Brain microvascular endothelial cell (primary cell): Measurements from ENCODE around the gene PCDHA6.
"Not testable (repeated sequence)": the region's sequence is repeated elsewhere in the genome, so short reads cannot be mapped to it uniquely, and the experiment has no call there.

Experiments
- DNase-seq: peaks from one replicate; pipeline ENCODE4 v3.0.0-alpha.2; 2020
- H3K27ac ChIP-seq: fragments of 250-450 bp; sonication (Bioruptor Pico); 2 replicates; pipeline ENCODE4 v1.5.1; 2020; ENCODE audit warnings: mild to moderate bottlenecking, moderate library complexity
- H3K27me3 ChIP-seq: fragments of 250-450 bp; sonication (Bioruptor Pico); replicated peaks from 2 replicates; pipeline ENCODE4 v1.5.1; 2020; ENCODE audit warnings: mild to moderate bottlenecking
- H3K36me3 ChIP-seq: fragments of 250-450 bp; sonication (Bioruptor Pico); replicated peaks from 2 replicates; pipeline ENCODE4 v1.5.1; 2020; ENCODE audit warnings: mild to moderate bottlenecking
- H3K4me3 ChIP-seq: 2 replicates; pipeline ENCODE4 v1.5.1; 2011; ENCODE audit warnings: low read depth, mild to moderate bottlenecking, control low read depth, low read length, moderate library complexity
- in situ Hi-C: cut with HindIII; loops from 2 replicates; pipeline ENCODE4 v1.10.0; 2017; ENCODE audit warnings: low sequenced_read_pairs, low pct_ligation_motif_present
- TF ChIP-seq, protein P1 (sequence below): IDR thresholded peaks from 2 replicates; pipeline ENCODE4 v1.5.1; 2011; ENCODE audit warnings: low read depth, mild to moderate bottlenecking, moderate library complexity, low read length, control low read depth, inconsistent platforms; ENCODE audit errors: missing control alignments

PCDHA6 gene, protein sequence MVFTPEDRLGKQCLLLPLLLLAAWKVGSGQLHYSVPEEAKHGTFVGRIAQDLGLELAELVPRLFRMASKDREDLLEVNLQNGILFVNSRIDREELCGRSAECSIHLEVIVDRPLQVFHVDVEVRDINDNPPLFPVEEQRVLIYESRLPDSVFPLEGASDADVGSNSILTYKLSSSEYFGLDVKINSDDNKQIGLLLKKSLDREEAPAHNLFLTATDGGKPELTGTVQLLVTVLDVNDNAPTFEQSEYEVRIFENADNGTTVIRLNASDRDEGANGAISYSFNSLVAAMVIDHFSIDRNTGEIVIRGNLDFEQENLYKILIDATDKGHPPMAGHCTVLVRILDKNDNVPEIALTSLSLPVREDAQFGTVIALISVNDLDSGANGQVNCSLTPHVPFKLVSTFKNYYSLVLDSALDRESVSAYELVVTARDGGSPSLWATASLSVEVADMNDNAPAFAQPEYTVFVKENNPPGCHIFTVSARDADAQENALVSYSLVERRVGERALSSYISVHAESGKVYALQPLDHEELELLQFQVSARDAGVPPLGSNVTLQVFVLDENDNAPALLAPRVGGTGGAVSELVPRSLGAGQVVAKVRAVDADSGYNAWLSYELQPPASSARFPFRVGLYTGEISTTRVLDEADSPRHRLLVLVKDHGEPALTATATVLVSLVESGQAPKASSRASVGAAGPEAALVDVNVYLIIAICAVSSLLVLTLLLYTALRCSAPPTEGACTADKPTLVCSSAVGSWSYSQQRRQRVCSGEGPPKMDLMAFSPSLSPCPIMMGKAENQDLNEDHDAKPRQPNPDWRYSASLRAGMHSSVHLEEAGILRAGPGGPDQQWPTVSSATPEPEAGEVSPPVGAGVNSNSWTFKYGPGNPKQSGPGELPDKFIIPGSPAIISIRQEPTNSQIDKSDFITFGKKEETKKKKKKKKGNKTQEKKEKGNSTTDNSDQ

DNA sequence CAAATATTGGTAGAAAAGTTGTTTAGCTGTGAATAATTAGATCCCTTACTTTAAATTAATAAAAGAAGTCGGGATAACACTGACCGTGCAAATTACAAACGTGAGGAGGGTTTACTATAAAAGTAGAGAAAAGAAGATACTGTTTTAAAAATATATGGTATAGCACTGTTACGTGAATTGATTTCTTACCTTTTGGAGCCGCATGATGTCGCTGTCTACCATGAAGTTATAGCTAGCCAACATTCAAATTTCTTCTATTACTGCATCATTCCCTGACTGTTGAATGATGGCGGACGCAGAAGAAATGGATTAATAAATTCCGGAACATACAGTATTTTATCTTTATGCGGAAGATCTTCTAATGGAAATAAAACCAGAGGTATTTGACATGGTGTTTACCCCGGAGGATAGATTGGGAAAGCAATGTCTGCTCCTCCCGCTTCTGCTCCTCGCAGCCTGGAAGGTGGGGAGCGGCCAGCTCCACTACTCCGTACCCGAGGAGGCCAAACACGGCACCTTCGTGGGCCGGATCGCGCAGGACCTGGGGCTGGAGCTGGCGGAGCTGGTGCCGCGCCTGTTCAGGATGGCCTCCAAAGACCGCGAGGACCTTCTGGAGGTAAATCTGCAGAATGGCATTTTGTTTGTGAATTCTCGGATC is at the start of gene PCDHA6:
TSS of gene PCDHA6 (plus strand) at position 257 of the 658 bp plus-strand sequence. CDS start at position 389, 132 bp downstream.
- Histone ChIP-seq H3K36me3 (no peaks in the 10 kb centered on the region), H3K27ac (no peak within 1 kb of the TSS), H3K27me3 (no peaks in the 10 kb centered on the region), H3K4me3 (no peak within 1 kb of the TSS)
- TF ChIP-seq, protein P1, sequence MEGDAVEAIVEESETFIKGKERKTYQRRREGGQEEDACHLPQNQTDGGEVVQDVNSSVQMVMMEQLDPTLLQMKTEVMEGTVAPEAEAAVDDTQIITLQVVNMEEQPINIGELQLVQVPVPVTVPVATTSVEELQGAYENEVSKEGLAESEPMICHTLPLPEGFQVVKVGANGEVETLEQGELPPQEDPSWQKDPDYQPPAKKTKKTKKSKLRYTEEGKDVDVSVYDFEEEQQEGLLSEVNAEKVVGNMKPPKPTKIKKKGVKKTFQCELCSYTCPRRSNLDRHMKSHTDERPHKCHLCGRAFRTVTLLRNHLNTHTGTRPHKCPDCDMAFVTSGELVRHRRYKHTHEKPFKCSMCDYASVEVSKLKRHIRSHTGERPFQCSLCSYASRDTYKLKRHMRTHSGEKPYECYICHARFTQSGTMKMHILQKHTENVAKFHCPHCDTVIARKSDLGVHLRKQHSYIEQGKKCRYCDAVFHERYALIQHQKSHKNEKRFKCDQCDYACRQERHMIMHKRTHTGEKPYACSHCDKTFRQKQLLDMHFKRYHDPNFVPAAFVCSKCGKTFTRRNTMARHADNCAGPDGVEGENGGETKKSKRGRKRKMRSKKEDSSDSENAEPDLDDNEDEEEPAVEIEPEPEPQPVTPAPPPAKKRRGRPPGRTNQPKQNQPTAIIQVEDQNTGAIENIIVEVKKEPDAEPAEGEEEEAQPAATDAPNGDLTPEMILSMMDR, result no peak
- in situ Hi-C loops, result no loop called here
- DNase-seq, result no peak

DNA sequence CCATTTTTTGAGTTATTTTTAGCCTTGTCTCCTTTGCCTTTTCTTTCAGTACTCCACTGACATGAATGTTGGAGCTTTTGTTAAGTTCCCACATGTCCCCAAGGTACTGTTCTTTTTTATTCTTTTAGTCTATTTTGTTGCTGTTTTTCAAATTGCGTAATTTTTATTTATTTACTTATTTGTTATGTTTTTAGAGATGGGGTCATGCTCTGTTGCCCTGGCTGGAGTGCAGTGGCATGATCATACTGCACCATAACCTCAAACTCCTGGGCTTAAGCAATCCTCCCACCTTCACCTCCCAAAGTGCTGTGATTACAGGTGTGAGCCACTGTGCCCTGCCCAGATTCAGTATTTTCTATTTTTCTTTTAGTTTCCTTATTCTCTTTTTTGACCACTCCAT is 47.2 kb upstream of the PCDHA6 start:
- DNase-seq, result no peak
- Histone ChIP-seq H3K36me3 (no peaks in the 10 kb centered on the region), H3K27me3 (no peaks in the 10 kb centered on the region), H3K27ac (no peak overlapping the region), H3K4me3 (no peak overlapping the region)
- TF ChIP-seq, protein P1, result no peak
- in situ Hi-C loops, result no loop called here

DNA sequence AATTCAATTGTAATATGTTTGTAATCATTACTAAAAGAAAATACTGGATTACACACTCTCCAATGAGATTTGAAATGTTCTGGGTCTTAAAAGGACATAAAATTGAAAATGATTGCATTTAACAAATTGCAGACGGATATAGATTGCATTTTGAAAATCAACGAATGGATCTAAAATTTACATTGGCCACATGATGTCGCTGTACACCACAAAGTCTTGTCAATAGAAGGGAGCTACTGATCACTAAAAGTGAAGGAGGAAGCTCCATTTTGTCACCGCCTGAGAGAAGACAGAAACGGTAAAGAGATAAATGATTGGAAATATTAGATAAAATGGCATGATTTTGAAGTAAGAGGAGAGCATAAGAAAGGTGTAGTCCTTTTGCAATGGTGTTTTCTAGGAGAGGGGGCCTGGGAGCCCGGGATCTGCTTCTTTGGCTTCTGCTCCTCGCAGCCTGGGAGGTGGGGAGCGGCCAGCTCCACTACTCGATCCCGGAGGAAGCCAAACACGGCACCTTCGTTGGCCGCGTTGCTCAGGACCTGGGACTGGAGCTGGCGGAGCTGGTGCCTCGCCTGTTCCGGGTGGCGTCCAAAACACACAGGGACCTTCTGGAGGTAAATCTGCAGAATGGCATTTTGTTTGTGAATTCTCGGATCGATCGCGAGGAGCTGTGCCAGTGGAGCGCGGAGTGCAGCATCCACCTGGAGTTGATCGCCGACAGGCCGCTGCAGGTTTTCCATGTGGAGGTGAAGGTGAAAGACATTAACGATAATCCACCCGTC is 41.7 kb upstream of the PCDHA6 start, which contains the start of gene PCDHA1:
TSS of gene PCDHA1 (plus strand) at position 236 of the 782 bp plus-strand sequence.
- Histone ChIP-seq H3K27me3 (no peaks in the 10 kb centered on the region), H3K36me3 (no peaks in the 10 kb centered on the region), H3K4me3 (no peak within 1 kb of the TSS), H3K27ac (no peak within 1 kb of the TSS)
- in situ Hi-C loops, result no loop called here
- TF ChIP-seq, protein P1, result no peak
- no peak for DNase-seq

DNA sequence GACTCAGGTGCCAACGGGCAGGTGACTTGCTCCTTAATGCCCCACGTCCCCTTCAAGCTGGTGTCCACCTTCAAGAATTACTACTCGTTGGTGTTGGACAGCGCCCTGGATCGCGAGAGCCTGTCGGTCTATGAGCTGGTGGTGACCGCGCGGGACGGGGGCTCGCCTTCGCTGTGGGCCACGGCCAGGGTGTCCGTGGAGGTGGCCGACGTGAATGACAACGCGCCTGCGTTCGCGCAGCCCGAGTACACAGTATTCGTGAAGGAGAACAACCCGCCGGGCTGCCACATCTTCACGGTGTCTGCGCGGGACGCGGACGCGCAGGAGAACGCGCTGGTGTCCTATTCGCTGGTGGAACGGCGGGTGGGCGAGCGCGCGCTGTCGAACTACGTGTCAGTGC is 40.3 kb upstream of the PCDHA6 start:
- H3K4me3 ChIP-seq, in situ Hi-C loops, H3K27me3 ChIP-seq, DNase-seq, H3K36me3 ChIP-seq, H3K27ac ChIP-seq: not testable (repeated sequence)

DNA sequence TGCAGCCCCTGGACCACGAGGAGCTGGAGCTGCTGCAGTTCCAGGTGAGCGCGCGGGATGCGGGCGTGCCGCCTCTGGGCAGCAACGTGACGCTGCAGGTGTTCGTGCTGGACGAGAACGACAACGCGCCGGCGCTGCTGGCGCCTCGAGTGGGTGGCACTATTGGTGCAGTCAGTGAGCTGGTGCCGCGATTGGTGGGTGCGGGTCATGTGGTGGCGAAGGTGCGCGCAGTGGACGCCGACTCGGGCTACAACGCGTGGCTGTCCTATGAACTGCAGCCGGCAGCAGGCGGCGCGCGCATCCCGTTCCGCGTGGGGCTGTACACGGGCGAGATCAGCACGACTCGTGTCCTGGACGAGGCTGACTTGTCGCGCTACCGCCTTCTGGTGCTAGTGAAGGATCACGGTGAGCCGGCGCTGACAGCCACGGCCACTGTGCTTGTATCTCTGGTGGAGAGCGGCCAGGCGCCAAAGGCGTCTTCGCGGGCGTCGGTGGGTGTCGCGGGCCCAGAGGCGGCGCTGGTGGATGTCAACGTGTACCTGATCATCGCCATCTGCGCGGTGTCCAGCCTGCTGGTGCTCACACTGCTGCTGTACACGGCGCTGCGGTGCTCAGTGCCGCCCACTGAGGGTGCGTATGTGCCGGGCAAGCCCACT is 39.8 kb upstream of the PCDHA6 start:
- in situ Hi-C loops, H3K36me3 ChIP-seq, DNase-seq, H3K4me3 ChIP-seq, H3K27me3 ChIP-seq, H3K27ac ChIP-seq: not testable (repeated sequence)

DNA sequence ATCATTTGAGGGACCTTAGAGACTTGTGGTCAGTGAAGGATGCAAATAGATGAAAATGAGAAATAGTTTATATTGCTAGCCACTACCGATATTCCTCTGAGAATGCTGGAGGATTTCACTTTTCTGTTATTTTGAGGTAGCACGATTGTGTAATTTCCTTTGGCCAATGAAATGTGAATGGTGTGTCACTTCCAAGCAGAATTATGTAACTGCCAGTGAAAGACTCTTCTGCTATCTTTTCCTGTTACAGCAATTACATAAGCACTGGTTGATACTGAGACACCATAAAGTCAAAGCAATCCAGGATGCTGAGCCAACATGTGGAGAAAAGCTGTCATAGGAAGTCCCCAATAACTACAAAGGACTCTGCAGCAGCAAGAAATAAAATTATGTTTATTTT is 36.7 kb upstream of the PCDHA6 start:
- in situ Hi-C loops, result no loop called here
- no peaks in the 10 kb centered on the region for H3K27me3 ChIP-seq
- no peak for DNase-seq
- TF ChIP-seq, protein P1, result no peak
- no peaks in the 10 kb centered on the region for H3K36me3 ChIP-seq
- no peak overlapping the region for H3K27ac ChIP-seq
- H3K4me3 ChIP-seq, result no peak overlapping the region
